ENCODE data around the gene OSBP2. TPM values are rescaled to one million over a fixed set of nuclear protein-coding genes. Genes with fewer than 3 reads are reported as not detected.

OSBP2 gene
- total and polyA plus RNA-seq, 10 of the 15 experiments (the other 5 are each of a cell fraction or from before 2014, with no cell fraction given), result 0.11 to 7.7 (median 3.6) TPM

DNA sequence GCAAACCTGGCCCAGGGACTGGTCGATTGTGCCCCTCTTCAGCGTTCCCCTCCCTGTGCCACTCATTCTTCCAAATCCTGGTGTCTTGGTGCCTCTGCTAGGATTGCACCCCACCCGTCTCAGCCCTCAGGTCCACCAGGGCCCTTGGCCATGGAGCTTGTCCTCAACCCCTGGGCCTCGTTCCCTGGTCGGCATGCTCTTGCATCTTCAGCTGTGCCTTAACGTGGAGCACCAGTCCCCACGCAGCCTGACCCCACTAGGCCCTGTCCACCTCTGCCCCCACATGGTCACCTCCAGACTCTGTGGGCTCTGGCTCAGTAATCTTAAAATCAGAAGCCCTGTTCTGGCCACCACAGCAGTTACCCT, 61.1 kb downstream of the OSBP2 start (continued):
- TF ChIP-seq, protein P1, sequence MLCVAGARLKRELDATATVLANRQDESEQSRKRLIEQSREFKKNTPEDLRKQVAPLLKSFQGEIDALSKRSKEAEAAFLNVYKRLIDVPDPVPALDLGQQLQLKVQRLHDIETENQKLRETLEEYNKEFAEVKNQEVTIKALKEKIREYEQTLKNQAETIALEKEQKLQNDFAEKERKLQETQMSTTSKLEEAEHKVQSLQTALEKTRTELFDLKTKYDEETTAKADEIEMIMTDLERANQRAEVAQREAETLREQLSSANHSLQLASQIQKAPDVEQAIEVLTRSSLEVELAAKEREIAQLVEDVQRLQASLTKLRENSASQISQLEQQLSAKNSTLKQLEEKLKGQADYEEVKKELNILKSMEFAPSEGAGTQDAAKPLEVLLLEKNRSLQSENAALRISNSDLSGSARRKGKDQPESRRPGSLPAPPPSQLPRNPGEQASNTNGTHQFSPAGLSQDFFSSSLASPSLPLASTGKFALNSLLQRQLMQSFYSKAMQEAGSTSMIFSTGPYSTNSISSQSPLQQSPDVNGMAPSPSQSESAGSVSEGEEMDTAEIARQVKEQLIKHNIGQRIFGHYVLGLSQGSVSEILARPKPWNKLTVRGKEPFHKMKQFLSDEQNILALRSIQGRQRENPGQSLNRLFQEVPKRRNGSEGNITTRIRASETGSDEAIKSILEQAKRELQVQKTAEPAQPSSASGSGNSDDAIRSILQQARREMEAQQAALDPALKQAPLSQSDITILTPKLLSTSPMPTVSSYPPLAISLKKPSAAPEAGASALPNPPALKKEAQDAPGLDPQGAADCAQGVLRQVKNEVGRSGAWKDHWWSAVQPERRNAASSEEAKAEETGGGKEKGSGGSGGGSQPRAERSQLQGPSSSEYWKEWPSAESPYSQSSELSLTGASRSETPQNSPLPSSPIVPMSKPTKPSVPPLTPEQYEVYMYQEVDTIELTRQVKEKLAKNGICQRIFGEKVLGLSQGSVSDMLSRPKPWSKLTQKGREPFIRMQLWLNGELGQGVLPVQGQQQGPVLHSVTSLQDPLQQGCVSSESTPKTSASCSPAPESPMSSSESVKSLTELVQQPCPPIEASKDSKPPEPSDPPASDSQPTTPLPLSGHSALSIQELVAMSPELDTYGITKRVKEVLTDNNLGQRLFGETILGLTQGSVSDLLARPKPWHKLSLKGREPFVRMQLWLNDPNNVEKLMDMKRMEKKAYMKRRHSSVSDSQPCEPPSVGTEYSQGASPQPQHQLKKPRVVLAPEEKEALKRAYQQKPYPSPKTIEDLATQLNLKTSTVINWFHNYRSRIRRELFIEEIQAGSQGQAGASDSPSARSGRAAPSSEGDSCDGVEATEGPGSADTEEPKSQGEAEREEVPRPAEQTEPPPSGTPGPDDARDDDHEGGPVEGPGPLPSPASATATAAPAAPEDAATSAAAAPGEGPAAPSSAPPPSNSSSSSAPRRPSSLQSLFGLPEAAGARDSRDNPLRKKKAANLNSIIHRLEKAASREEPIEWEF (IDR thresholded peaks at IDR 0.05; ENCODE audit: insufficient replicate concordance, low read depth, low read length), result no peak
- no peak for TF ChIP-seq MXI1 (IDR thresholded peaks at IDR 0.05; ENCODE audit: low read depth, low read length)
- TF ChIP-seq, protein P2, sequence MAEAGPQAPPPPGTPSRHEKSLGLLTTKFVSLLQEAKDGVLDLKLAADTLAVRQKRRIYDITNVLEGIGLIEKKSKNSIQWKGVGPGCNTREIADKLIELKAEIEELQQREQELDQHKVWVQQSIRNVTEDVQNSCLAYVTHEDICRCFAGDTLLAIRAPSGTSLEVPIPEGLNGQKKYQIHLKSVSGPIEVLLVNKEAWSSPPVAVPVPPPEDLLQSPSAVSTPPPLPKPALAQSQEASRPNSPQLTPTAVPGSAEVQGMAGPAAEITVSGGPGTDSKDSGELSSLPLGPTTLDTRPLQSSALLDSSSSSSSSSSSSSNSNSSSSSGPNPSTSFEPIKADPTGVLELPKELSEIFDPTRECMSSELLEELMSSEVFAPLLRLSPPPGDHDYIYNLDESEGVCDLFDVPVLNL (IDR thresholded peaks at IDR 0.05; ENCODE audit: low read depth, low read length), result no peak
- no peak for TF ChIP-seq YY1 (IDR thresholded peaks at IDR 0.05; ENCODE audit: low read depth, low read length)
- TF ChIP-seq CBX5 (IDR thresholded peaks at IDR 0.05; ENCODE audit: low read depth), result no peak
- no peak for TF ChIP-seq SPI1 (IDR thresholded peaks at IDR 0.05; ENCODE audit: borderline replicate concordance, insufficient read depth, low read depth, low read length)
- no peak for TF ChIP-seq NFYA (IDR thresholded peaks at IDR 0.05; ENCODE audit: borderline replicate concordance, low read depth, low read length)
- no peak for TF ChIP-seq NRF1 (conservative IDR thresholded peaks at IDR 0.05; ENCODE audit: low read depth, low read length)
- TF ChIP-seq NBN (IDR thresholded peaks at IDR 0.05), result no peak
